ENCODE data around the gene LSP1.

LSP1 gene

GRCh38 chr11:1847006-1847735 is 5.7 kb upstream of the LSP1 start:
- no peak for DNase-seq (ENCODE audit: low read depth, low spot score)

GRCh38 chr11:1847926-1848639 is 4.8 kb upstream of the LSP1 start:
- DNase-seq (ENCODE audit: low read depth, low spot score): no peak

- no peak for DNase-seq (ENCODE audit: low read depth, low spot score)
These were observed 4.0 kb upstream of the LSP1 start for GRCh38 chr11:1848640-1849430.

GRCh38 chr11:1851468-1852180 is 1.3 kb upstream of the LSP1 start:
- DNase-seq (ENCODE audit: low read depth, low spot score): no peak

GRCh38 chr11:1852271-1852876 is 510 bp upstream of the LSP1 start:
- DNase-seq (ENCODE audit: low read depth, low spot score): no peak

- no peak for DNase-seq (ENCODE audit: low read depth, low spot score)
These were observed 670 bp downstream of the LSP1 start for GRCh38 chr11:1853376-1854131.

- no peak for DNase-seq (ENCODE audit: low read depth, low spot score)
These were observed 1.5 kb downstream of the LSP1 start for GRCh38 chr11:1854132-1854948.

GRCh38 chr11:1854949-1855885 is 2.3 kb downstream of the LSP1 start:
- no peak for DNase-seq (ENCODE audit: low read depth, low spot score)

- no peak for DNase-seq (ENCODE audit: low read depth, low spot score)
These were observed 3.0 kb downstream of the LSP1 start for GRCh38 chr11:1855886-1856265.

GRCh38 chr11:1856306-1857005 is 3.6 kb downstream of the LSP1 start:
- no peak for DNase-seq (ENCODE audit: low read depth, low spot score)

GRCh38 chr11:1857064-1857463 is 4.2 kb downstream of the LSP1 start:
- no peak for DNase-seq (ENCODE audit: low read depth, low spot score)

GRCh38 chr11:1858154-1858553 is 5.3 kb downstream of the LSP1 start:
- DNase-seq (ENCODE audit: low read depth, low spot score): no peak

GRCh38 chr11:1858576-1858975 is 5.7 kb downstream of the LSP1 start:
- no peak for DNase-seq (ENCODE audit: low read depth, low spot score)

- no peak for DNase-seq (ENCODE audit: low read depth, low spot score)
These were observed 6.1 kb downstream of the LSP1 start for GRCh38 chr11:1859004-1859403.

GRCh38 chr11:1860108-1860507 is 7.2 kb downstream of the LSP1 start:
- DNase-seq (ENCODE audit: low read depth, low spot score): no peak

- no peak for DNase-seq (ENCODE audit: low read depth, low spot score)
These were observed 8.8 kb downstream of the LSP1 start for GRCh38 chr11:1861435-1862411.
